HG03025 (cell line): Measurements from ENCODE around the gene MAP2K3.

ENCODE experiments used
- ATAC-seq: cut with Tn5 transposase; IDR thresholded peaks from one replicate; pipeline ENCODE4 v1.9.1; 2021; ENCODE audit warnings: mild to moderate bottlenecking, moderate library complexity; ENCODE audit not compliant: unreplicated experiment, low FRiP score

Gene MAP2K3

DNA sequence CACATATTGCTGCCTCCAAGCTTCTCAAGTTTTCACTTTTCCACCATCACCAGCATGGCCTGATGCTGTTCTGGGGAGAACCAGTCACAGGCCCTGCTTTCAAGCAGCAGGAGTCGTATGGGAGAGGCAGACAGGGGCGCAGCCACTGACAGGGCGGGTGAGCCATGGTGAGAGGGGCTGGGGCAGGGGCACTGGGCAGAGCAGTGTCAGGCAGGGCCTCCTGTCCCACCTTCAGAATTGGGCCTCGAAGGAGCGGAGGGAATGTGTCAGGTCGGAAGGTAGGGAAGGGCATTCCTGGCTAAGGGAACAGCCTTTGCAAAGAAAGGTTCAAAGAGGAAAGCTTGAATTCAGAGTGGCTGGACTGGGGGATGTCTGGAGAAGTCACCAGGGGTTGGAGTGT, 4.9 kb upstream of the MAP2K3 start:
- ATAC-seq: no peak

DNA sequence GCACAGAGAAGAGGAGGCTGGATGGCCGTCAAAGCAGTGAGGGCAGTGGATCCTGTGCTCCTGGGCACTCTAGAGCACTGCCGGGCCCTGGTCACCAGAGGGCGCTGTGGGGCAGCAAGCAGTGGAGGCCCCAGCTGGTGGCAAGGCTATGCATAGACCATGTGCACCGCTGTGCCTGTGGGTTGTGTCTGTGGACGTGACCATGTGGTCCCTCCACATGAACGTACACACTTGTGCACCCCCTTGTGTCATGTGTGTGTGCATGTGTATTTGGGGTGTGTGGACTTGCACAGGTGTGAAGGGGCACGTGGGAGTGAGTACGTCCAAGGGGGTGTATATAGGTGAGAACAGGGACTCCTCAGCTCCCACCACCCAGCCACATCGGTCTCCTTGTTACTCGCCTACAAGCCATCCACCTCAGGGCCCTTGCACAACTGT, 4.4 kb upstream of the MAP2K3 start:
- peak; percentile 20 for ATAC-seq

- ATAC-seq: no peak
Observed at GRCh38 chr17:21282231-21282630, 2.3 kb upstream of the MAP2K3 start.

- no peak for ATAC-seq
Observed at GRCh38 chr17:21282850-21283249, 1.7 kb upstream of the MAP2K3 start.

- ATAC-seq: peak; percentile 6
Observed at GRCh38 chr17:21283482-21284318, 811 bp upstream of the MAP2K3 start.

DNA sequence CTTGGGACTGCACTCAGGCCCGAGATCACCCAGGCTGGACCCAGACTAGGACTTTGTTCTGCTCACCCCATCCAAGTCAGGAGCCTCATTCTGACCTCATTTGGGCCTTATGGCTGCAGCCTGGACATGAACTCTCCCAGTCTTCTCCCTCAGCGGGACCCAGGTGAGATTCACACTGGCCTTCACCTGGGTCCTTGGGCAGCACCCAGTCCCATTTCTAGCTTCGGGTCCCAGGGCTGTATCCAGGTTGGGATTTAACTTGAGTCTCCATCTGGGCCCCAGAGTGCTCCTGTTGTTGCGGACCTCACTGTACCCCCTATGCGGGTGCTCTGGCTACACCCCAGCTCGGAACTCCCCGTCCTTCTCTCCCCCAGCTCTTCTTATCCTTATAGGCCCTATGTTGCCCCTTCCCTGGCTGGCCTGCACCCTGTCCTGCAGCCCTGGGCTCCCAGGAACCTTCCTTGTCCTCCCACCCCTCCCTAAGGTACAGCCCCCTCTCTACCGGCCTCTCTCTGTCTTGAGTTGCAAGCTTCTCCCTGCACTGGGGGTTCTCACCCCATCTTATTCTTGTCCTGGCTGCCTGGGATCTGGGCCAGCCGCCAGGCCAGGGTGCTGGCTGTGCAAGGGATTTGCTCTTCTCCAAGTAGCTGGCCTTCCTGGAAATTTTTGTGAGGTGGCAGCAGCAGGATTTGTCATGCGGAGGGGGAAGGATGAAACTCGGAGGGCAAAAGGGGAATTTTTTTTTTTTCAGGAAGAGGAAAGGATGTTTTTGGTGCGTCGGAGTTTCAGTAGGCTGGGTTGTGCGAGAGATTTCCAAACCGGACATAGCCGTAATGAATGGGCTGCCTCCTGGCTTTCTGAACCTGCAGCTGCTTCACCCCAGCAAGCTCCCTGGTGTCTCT, 904 bp downstream of the MAP2K3 start:
- ATAC-seq: no peak

DNA sequence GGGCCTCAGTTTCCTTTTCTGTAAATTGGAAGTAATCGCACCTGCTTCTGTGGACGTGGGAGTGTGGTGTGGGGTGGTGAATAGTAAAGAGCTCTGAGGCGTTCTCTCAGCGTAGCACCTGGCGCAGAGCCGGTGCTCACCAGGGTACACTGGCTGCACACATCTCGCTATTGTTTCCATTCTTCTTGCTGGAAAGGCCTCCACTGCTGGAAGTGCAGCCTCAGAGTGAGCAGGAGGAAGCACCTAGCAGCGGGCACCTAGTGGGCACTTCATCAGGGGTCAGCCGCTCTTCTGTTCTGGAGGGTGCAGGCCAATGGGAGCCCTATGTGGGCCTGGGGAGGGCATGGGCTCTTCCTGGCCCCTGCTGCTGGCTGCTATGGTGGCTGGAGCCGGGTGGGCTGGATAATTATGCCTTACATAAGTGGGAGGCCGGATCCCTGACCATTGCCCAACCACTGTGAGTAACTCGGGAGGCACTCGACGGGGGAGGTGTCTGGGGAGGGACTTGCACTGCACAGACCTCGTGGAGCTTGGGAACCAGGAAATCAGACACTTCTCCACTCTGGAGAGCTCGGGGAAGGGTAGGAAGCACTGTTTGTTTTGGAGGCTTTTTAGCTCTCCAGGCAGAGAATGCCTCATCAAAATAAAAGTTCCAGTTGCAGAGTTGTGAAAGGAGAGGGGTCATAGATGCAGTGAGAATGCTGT, 1.7 kb downstream of the MAP2K3 start:
- no peak for ATAC-seq

DNA sequence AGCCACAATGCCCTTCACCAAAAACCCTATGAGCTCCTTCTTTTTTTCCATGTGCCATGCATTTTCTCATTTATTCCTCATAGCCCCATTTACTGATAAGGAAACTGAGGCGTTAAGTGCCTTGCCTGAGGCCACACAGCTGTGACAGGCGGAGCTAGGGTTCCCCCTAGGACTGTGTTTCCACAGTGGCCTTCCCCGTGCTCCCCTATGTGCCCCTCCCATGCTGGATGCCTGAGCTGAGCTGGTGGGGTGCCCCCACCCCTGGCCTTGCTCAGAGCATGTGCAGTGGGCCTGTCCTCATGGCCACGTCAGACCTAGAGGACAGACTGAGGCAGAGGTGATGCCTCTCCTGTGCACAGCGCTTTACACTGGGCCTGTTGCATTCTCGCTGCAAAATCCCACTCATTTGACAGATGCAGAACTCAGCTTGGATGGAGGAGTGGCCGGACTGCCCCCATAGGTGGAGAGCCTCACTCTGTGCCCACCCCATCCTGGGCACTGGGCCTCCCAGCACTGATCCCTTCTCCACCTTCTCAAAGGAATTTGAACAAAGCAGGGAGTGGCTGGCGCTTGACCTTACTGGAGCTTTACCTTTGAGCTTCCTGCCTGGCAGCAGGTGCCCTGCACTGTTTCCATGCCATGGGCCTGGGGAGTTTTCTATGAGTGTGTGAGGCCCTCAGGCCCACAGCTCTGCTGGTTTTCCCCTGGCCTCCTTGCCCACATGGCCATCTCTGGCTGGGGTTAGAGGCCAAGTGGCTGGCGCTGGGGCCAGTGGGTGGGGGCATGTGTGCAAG, 2.6 kb downstream of the MAP2K3 start:
- ATAC-seq: no peak

DNA sequence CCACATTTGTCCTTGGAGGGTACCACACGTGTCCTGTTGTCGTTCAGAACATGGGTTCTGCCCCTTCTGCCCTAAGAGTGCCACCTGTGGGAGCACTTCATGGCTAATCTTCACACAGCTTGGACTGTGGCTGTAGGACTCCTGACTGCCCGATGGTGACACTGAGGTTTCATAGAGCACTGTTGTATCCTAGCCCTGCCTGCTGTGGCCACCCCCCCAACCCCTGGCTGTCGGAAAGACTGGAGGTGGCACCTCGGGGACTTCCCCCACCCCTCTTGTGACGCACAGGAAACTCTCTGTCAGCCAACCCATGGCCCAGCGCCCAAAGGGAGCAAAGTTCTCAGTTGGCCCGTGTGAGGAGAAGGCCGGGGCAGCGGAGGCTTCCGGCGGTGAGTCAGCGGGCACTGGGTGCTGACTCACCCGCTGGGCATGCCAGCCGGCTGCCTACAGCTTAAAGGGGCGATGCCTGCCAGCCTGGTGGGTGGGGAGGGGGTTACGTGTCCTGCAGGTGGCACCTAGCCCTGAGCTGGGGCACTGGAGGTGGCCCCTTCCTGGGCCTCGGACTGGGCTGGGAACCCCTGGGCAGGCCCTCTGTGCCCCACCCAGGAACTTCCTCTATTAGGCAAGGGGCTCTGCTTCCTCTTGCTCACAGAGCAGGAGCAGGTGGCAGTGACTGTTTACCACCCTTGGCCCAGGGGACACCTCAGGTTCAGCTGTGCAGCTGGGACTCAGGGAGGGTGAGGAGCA, 3.4 kb downstream of the MAP2K3 start:
- no peak for ATAC-seq

DNA sequence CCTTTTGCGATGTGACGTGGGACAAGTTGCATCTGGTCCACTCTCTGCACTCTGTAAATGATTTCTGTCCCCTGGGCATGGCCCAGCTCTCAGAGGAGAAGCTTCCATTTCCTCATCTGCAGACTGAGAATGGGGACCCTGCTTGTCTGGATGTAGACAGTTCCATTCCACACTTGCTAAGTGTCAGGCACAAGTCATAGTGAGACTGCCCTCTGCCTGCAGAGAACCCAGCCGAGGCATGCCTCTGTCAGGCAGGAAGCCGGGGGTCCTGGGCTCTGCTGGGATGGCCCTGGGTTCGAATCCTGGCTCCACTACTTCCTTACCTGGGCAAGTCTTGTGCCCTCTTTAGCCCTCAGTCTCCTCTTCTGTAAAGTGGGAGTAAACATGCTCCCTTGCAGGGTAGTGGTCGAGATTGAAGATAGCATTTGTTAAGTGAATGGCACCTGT, 4.1 kb downstream of the MAP2K3 start:
- ATAC-seq: no peak

DNA sequence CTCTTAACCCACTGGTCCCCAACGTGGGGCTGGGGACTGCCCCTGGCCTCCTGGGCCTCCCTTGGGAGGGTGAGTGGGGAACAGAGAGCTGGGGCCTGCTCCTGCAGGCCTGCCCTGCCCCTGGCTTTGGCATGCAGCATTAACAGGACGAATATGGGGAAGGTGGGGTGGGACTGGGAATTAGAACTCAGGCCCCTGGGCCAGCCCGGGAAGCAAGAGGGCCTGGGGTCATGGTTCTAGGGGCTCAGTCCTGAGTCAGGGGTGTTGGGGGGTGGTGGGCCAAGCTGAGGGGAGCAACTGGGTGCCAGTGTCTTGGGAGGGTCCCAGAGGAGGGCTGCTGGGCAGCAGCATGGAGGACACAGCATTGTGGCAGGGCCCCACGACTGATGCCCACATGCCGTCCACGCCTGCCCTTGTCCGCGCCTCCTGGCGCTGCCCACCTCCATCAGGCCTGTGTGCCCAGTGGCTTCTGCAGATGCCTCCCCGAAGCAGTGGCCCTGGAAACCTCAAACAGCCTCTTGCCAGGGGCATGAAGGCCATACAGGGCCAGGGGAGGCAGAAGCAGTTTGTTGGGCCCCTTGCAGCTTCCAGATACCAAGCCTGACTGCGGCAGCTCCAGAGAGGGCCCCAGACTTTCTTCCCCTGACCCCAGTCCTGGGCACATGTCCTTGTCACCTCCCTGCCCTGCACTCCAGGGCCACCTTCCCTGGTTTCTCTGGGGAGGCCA, 4.8 kb downstream of the MAP2K3 start:
- ATAC-seq: no peak

GRCh38 chr17:21289902-21290571, 5.5 kb downstream of the MAP2K3 start:
- ATAC-seq: no peak

DNA sequence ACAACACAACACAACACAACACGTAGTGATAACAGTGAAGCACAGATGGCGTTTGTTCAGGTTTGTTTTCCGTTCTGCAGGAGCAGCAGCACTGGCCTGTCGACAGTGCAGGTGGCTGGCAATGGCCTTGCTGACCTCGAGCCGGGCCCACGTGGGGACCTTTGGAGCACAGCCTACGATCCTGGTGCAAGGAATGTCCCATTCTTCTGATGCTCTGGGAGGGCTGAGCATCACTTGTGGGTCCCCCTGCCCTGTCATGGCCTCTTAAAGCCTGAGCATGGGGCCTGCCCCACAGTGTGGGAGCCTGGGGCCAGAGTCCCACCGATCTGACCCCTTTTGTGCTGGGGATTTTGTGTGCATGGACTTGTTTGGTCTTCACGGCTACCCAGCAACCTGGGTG, 6.8 kb downstream of the MAP2K3 start:
- ATAC-seq: no peak

- no peak for ATAC-seq
Observed at GRCh38 chr17:21291862-21292261, 7.4 kb downstream of the MAP2K3 start.

- no peak for ATAC-seq
Observed at GRCh38 chr17:21292867-21293830, 8.6 kb downstream of the MAP2K3 start.

GRCh38 chr17:21293831-21294210, 9.3 kb downstream of the MAP2K3 start:
- no peak for ATAC-seq
